HL-60 (cell line): ENCODE measurements around the gene LY6G5B.

Experiments
- CTCF ChIP-seq: IDR thresholded peaks from one replicate; pipeline ENCODE4 v1.5.1; 2011; ENCODE audit warnings: low read length, control low read depth, inconsistent platforms; ENCODE audit not compliant: insufficient read depth
- REST ChIP-seq: IDR thresholded peaks from 2 replicates; pipeline ENCODE4 v1.6.1; 2012; ENCODE audit warnings: low read depth; ENCODE audit not compliant: insufficient replicate concordance

GRCh38 chr6:31701666-31702404 is 32.1 kb downstream of the LY6G5B start:
- TF ChIP-seq CTCF, result no peak
- TF ChIP-seq REST, result no peak
